Caco-2 (cell line): Measurements from ENCODE around the gene RALGAPA1. TPM values are rescaled to one million over a fixed set of nuclear protein-coding genes. Genes with fewer than 3 reads are reported as not detected.

Experiments used
- BruUV-seq: library from RNA; stranded (reverse); fragments of 400-500 nt; replicated peaks from 2 replicates; lab custom pipeline; 2021; lab: Mats Ljungman, UMichigan
- CTCF ChIA-PET: fragments of 300-600 bp; sonication (Branson Sonifier 250); formaldehyde crosslinking; loops from one replicate; lab custom pipeline; 2022; ENCODE audit warnings: antibody characterized with exemption; lab: Charles Lee
- POLR2A ChIA-PET: fragments of 300-600 bp; sonication (Branson Sonifier 250); formaldehyde crosslinking; loops from one replicate; lab custom pipeline; 2022; ENCODE audit warnings: antibody characterized with exemption; lab: Charles Lee
- DNase-seq, 2 experiments: peaks; one replicate each; pipeline versions ENCODE4 v3.0.0 to v3.0.0-alpha.2; 2020 to 2022
- H3K27me3 ChIP-seq: replicated peaks from 2 replicates; pipeline ENCODE4 v1.6.0; 2011; ENCODE audit warnings: low read length; ENCODE audit not compliant: control insufficient read depth, insufficient read depth
- H3K36me3 ChIP-seq: 2 replicates; pipeline ENCODE4 v1.5.1; 2011; ENCODE audit warnings: low read length; ENCODE audit not compliant: control insufficient read depth, insufficient read depth
- H3K4me1 ChIP-seq: fragments of 250-450 bp; sonication (Bioruptor Pico); 2 replicates; pipeline ENCODE4 v1.5.1; 2020; ENCODE audit warnings: mild to moderate bottlenecking
- H3K4me3 ChIP-seq: 2 replicates; pipeline ENCODE4 v1.5.1; 2011; ENCODE audit warnings: low read depth, mild to moderate bottlenecking, control low read depth, low read length
- H3K9me3 ChIP-seq: fragments of 250-450 bp; sonication (Bioruptor Pico); 2 replicates; pipeline ENCODE4 v1.5.1; 2020; ENCODE audit warnings: mild to moderate bottlenecking, moderate library complexity
- H3K27ac Mint-ChIP-seq: one replicate; pipeline ENCODE4 v1.8.0; 2022; ENCODE audit warnings: mixed read lengths; ENCODE audit not compliant: unreplicated experiment
- H3K27me3 Mint-ChIP-seq: one replicate; pipeline ENCODE4 v1.8.0; 2022; ENCODE audit warnings: mixed read lengths; ENCODE audit not compliant: insufficient read depth, unreplicated experiment
- H3K36me3 Mint-ChIP-seq: one replicate; pipeline ENCODE4 v1.8.0; 2022; ENCODE audit warnings: mild to moderate bottlenecking, mixed read lengths; ENCODE audit not compliant: insufficient read depth, unreplicated experiment
- H3K4me1 Mint-ChIP-seq: one replicate; pipeline ENCODE4 v1.8.0; 2022; ENCODE audit warnings: low read depth, mixed read lengths; ENCODE audit not compliant: unreplicated experiment
- H3K4me3 Mint-ChIP-seq: one replicate; pipeline ENCODE4 v1.8.0; 2022; ENCODE audit warnings: mild to moderate bottlenecking, moderate library complexity, mixed read lengths; ENCODE audit not compliant: unreplicated experiment
- H3K9me3 Mint-ChIP-seq: one replicate; pipeline ENCODE4 v1.8.0; 2022; ENCODE audit warnings: mixed read lengths; ENCODE audit not compliant: unreplicated experiment
- intact Hi-C: fragments of 100-400 bp; cut with micrococcal nuclease; formaldehyde crosslinking; loops from one replicate; pipeline ENCODE4 v1.10.0; 2022; ENCODE audit not compliant: unreplicated experiment
- total RNA-seq: library from RNA; stranded (reverse); gene quantifications from 2 replicates; pipeline ENCODE4 v1.2.3, GENCODE V29; 2022
- TF ChIP-seq, protein P1 (sequence below), 2 experiments: fragments of 200-600 bp in 1 of 2; IDR thresholded peaks; 1 replicate in 1 of 2; 2 replicates in 1 of 2; pipeline versions ENCODE4 v1.5.1 to v1.8.0; 2011 to 2022; ENCODE audit warnings: antibody characterized with exemption in 1 of 2, control low read depth in 1 of 2, inconsistent platforms in 1 of 2, low read depth in 1 of 2, low read length in 1 of 2, mild to moderate bottlenecking in 1 of 2, moderate library complexity in 1 of 2; ENCODE audit not compliant: insufficient read depth in 1 of 2, severe bottlenecking in 1 of 2, unreplicated experiment in 1 of 2

The RALGAPA1 gene
- total RNA-seq, 1 experiment from 2014 or later = 28.9 TPM

DNA sequence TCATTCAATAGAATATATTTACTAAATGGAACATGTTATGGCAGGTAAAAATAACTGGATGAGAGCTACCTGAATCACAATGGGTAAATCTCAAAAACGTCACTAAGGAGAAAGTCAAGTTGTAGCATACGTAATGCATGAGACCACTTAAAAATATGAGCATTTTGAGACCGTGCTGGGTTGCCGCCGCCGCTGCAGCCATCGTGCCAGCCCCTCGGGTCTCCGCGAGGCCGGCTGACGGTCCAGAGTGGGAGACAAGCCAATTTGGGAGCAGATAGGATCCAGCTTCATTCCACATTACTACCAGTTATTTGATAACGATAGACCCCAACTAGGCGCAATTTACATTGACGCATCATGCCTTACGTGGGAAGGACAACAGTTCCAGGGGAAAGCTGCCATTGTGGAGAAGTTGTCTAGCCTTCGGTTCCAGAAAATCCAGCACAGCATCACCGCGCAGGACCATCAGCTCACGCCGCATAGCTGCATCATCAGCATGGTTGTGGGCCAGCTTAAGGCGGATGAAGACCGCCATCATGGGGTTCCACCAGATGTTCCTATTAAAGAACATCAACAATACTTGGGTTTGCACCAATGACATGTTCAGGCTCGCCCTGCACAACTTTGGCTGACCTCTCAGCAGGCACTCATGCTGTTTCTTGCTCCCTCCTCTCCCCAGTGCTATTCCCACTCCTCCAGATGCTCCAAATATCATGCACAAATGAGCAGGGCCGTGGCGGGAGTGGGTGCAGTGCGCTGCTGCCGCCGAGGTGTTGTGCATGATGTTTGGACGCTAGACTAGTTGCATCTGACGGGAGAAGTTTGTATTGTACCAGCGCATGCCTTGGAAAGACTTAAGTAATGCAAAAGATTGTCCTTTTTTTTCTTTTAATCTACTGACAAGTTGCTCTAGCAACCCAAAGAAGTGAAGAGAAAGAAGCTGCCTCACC, 10.8 kb upstream of the RALGAPA1 start:
- H3K9me3 ChIP-seq = no peaks in the 10 kb centered on the region
- Mint-ChIP-seq H3K4me3 (no peak overlapping the region), H3K9me3 (no peaks in the 10 kb centered on the region), H3K36me3 (no peaks in the 10 kb centered on the region), H3K27ac (no peak overlapping the region), H3K4me1 (no peaks in the 10 kb centered on the region), H3K27me3 (peaks cover 8% of the 10 kb centered on the region)
- no peaks in the 10 kb centered on the region for H3K36me3 ChIP-seq
- DNase-seq = no peak
- TF ChIP-seq, protein P1, sequence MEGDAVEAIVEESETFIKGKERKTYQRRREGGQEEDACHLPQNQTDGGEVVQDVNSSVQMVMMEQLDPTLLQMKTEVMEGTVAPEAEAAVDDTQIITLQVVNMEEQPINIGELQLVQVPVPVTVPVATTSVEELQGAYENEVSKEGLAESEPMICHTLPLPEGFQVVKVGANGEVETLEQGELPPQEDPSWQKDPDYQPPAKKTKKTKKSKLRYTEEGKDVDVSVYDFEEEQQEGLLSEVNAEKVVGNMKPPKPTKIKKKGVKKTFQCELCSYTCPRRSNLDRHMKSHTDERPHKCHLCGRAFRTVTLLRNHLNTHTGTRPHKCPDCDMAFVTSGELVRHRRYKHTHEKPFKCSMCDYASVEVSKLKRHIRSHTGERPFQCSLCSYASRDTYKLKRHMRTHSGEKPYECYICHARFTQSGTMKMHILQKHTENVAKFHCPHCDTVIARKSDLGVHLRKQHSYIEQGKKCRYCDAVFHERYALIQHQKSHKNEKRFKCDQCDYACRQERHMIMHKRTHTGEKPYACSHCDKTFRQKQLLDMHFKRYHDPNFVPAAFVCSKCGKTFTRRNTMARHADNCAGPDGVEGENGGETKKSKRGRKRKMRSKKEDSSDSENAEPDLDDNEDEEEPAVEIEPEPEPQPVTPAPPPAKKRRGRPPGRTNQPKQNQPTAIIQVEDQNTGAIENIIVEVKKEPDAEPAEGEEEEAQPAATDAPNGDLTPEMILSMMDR (IDR thresholded peaks at IDR 0.05; ENCODE audit: insufficient read depth in 1 of 2, low read depth in 1 of 2, low read length in 1 of 2, severe bottlenecking in 1 of 2, unreplicated experiment in 1 of 2) = no peak
- CTCF ChIA-PET = no interaction called here
- no peaks in the 10 kb centered on the region for H3K4me1 ChIP-seq
- H3K4me3 ChIP-seq = no peak overlapping the region
- intact Hi-C loops = loop anchor here (5.0 to 10.0 kb wide), 2 partner anchors 133 to 385 kb away; no protein-coding TSS in a partner anchor
- no TSS peak for BruUV-seq
- no peaks in the 10 kb centered on the region for H3K27me3 ChIP-seq
- POLR2A ChIA-PET = no interaction called here

DNA sequence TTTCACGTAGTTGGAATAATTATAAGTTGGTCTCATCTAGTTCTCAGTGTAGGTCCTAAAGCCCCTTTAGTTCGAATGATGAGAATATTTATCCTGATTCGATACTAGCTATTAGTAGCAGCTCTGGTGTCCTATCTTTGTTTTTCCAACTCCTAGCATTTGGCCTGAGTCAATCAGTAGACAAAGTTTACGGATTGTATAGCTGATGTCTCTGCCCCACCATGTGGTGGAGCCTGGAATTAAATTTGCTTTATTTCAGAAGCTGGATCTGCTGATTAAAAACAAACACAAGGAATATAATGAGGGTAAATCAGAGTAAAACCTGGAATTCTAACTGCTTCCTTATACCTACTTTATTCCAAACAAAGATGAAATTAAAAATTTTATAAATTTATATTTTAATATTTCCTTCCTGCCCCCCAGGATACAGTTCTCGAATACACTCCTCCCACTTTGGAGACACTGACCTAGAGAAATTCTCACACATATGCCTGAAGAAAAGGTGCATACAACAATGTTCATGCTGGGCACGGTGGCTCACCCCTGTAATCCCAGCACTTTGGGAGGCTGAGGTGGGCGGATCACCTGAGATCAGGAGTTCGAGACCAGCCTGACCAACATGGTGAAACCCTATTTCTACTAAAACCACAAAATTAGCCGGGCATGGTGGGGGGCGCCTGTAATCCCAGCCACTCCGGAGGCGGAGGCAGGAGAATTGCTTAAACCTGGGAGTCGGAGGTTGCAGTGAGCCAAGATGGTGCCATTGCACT, 9.4 kb upstream of the RALGAPA1 start:
- H3K4me3 Mint-ChIP-seq = no peak overlapping the region
- H3K36me3 ChIP-seq = no peaks in the 10 kb centered on the region

More for the DNA sequence above, 9.4 kb upstream of the RALGAPA1 start:
- no peaks in the 10 kb centered on the region for H3K36me3 Mint-ChIP-seq
- CTCF ChIA-PET = interaction anchor here (0.7 to 1.6 kb wide), 4 partner anchors 8 to 285 kb away, joined by 4 to 10 read pairs (median 6); partner anchors contain the start of genes BRMS1L and INSM2
- intact Hi-C loops = loop anchor here (5.0 to 10.0 kb wide), 2 partner anchors 131 to 384 kb away; no protein-coding TSS in a partner anchor
- H3K9me3 ChIP-seq = no peaks in the 10 kb centered on the region
- H3K27me3 Mint-ChIP-seq = peaks cover 8% of the 10 kb centered on the region
- H3K9me3 Mint-ChIP-seq = no peaks in the 10 kb centered on the region
- H3K27me3 ChIP-seq = no peaks in the 10 kb centered on the region
- H3K4me1 ChIP-seq = no peaks in the 10 kb centered on the region
- POLR2A ChIA-PET = no interaction called here
- BruUV-seq = no TSS peak
- H3K4me3 ChIP-seq = no peak overlapping the region
- peak in 1 of 2 experiments; percentile 58 for DNase-seq
- TF ChIP-seq, protein P1 (IDR thresholded peaks at IDR 0.05; ENCODE audit: insufficient read depth in 1 of 2, low read depth in 1 of 2, low read length in 1 of 2, severe bottlenecking in 1 of 2, unreplicated experiment in 1 of 2) = peak; percentile 42 to 67
- no peak overlapping the region for H3K27ac Mint-ChIP-seq
- H3K4me1 Mint-ChIP-seq = no peaks in the 10 kb centered on the region
